Fibroblast of lung (primary cell): ENCODE results near the gene GLYATL2. TPM values are rescaled to one million over a fixed set of nuclear protein-coding genes. Genes with fewer than 3 reads are reported as not detected.

Experiments
- DNase-seq, 2 donors: peaks; one replicate each; pipeline versions ENCODE4 v3.0.0 to v3.0.0-alpha.2; 2010; ENCODE audit warnings: low read depth in 2 of 2
- H2AFZ ChIP-seq: 2 replicates; pipeline ENCODE4 v1.5.1; 2012; ENCODE audit warnings: low read length, control low read depth, inconsistent platforms
- H3K27ac ChIP-seq: 2 replicates; pipeline ENCODE4 v1.5.1; 2011; ENCODE audit warnings: low read length, control low read depth; ENCODE audit not compliant: insufficient read depth
- H3K27me3 ChIP-seq: 2 replicates; pipeline ENCODE4 v1.5.1; 2011; ENCODE audit warnings: mild to moderate bottlenecking, low read length; ENCODE audit not compliant: control insufficient read depth, insufficient read depth
- H3K36me3 ChIP-seq: 2 replicates; pipeline ENCODE4 v1.5.1; 2011; ENCODE audit warnings: low read length; ENCODE audit not compliant: control insufficient read depth, insufficient read depth
- H3K4me1 ChIP-seq: 2 replicates; pipeline ENCODE4 v1.5.1; 2011; ENCODE audit warnings: low read length; ENCODE audit not compliant: control insufficient read depth, insufficient read depth; ENCODE audit errors: extremely low read depth
- H3K4me2 ChIP-seq: 2 replicates; pipeline ENCODE4 v1.5.1; 2011; ENCODE audit warnings: low read length, control low read depth; ENCODE audit not compliant: insufficient read depth; ENCODE audit errors: extremely low read depth
- H3K4me3 ChIP-seq, 4 experiments: fragments of 200-600 bp in 1 of 4; sonication (generic) in 1 of 4; replicated peaks in 1 of 4; 2 replicates each; pipeline ENCODE4 v1.5.1; 2011 to 2016; ENCODE audit warnings: low read length in 4 of 4, low read depth in 3 of 4, mild to moderate bottlenecking in 3 of 4, control low read depth in 2 of 4, inconsistent platforms in 1 of 4, mixed read lengths in 1 of 4; ENCODE audit not compliant: insufficient read depth in 1 of 4; ENCODE audit errors: control extremely low read depth in 1 of 4
- H3K79me2 ChIP-seq: 2 replicates; pipeline ENCODE4 v1.5.1; 2012; ENCODE audit warnings: mild to moderate bottlenecking, low read length, inconsistent platforms; ENCODE audit not compliant: control insufficient read depth, insufficient read depth
- H3K9ac ChIP-seq: 2 replicates; pipeline ENCODE4 v1.5.1; 2011; ENCODE audit warnings: mild to moderate bottlenecking, low read length, control low read depth; ENCODE audit not compliant: insufficient read depth
- H3K9me3 ChIP-seq: 2 replicates; pipeline ENCODE4 v1.5.1; 2012; ENCODE audit warnings: low read depth, low read length; ENCODE audit not compliant: control insufficient read depth, insufficient read depth
- H4K20me1 ChIP-seq: 2 replicates; pipeline ENCODE4 v1.5.1; 2011; ENCODE audit warnings: low read length; ENCODE audit not compliant: control insufficient read depth, insufficient read depth; ENCODE audit errors: extremely low read depth
- CTCF ChIP-seq, 2 donors: IDR thresholded peaks in 1 of 2; conservative IDR thresholded peaks in 1 of 2; 1 replicate in 1 of 2; 2 replicates in 1 of 2; pipeline ENCODE4 v1.5.1; 2011 to 2012; ENCODE audit warnings: low read length in 2 of 2, control low read depth in 1 of 2, inconsistent platforms in 1 of 2, low read depth in 1 of 2, mild to moderate bottlenecking in 1 of 2
- EZH2 ChIP-seq: IDR thresholded peaks from 2 replicates; pipeline ENCODE4 v1.5.1; 2012; ENCODE audit warnings: low read length, control low read depth, mild to moderate bottlenecking; ENCODE audit errors: missing control alignments
- polyA minus RNA-seq: library from RNA; depleted of rRNA, polyadenylated mRNA; stranded (reverse); fragments of >200 nt; gene quantifications from 2 replicates; pipeline ENCODE4 v1.2.3, GENCODE V29; 2011; ENCODE audit warnings: low replicate concordance
- polyA plus RNA-seq, 2 donors: library from polyadenylated mRNA; depleted of rRNA in 1 of 2; stranded (reverse) in 1 of 2; unstranded in 1 of 2; fragments of >200 nt; gene quantifications; 2 replicates each; pipeline ENCODE4 v1.2.1, GENCODE V29; 2011 to 2012; ENCODE audit warnings: missing spikeins in 1 of 2
- total RNA-seq: library from RNA; depleted of rRNA; stranded (reverse); fragments of >200 nt; gene quantifications from 2 replicates; pipeline ENCODE4 v1.2.1, GENCODE V29; 2014

The GLYATL2 gene, protein sequence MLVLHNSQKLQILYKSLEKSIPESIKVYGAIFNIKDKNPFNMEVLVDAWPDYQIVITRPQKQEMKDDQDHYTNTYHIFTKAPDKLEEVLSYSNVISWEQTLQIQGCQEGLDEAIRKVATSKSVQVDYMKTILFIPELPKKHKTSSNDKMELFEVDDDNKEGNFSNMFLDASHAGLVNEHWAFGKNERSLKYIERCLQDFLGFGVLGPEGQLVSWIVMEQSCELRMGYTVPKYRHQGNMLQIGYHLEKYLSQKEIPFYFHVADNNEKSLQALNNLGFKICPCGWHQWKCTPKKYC
- 0.26 and 1.3 TPM in 2 replicates for total RNA-seq
- 1.2 and 2.0 TPM in 2 replicates for polyA plus RNA-seq
- 0.53 and 1.8 TPM in 2 replicates for polyA plus RNA-seq (2012)
- polyA minus RNA-seq = not detected in 2 replicates

GRCh38 chr11:58844361-58845005 lies at the start of gene GLYATL2:
Gene GLYATL2 (minus strand): TSS chr11:58844704. CDS start chr11:58839612, 5,092 bp downstream.
- Histone ChIP-seq H3K4me3 (no peak within 1 kb of the TSS), H3K4me1 (no peaks in the 10 kb centered on the region), H4K20me1 (no peaks in the 10 kb centered on the region), H3K9ac (no peak within 1 kb of the TSS), H3K27ac (no peak within 1 kb of the TSS), H3K36me3 (no peaks in the 10 kb centered on the region), H3K9me3 (no peaks in the 10 kb centered on the region), H3K4me2 (no peak within 1 kb of the TSS), H2AFZ (no peak within 1 kb of the TSS), H3K27me3 (no peaks in the 10 kb centered on the region), H3K79me2 (no peaks in the 10 kb centered on the region)
- DNase-seq = no peak
- TF ChIP-seq EZH2 (no peak), CTCF (conservative IDR thresholded peaks at IDR 0.05 in 1 of 2, IDR thresholded peaks at IDR 0.05 in 1 of 2; ENCODE audit: low read depth in 1 of 2, low read length in 2 of 2) (no peak)

GRCh38 chr11:58893899-58894298 lies 49.4 kb upstream of the GLYATL2 start:
- Histone ChIP-seq H3K36me3 (no peaks in the 10 kb centered on the region), H3K9me3 (no peaks in the 10 kb centered on the region), H4K20me1 (no peaks in the 10 kb centered on the region), H3K4me2 (no peak overlapping the region), H3K4me3 (no peak overlapping the region), H3K9ac (no peak overlapping the region), H3K4me1 (no peaks in the 10 kb centered on the region), H3K27me3 (no peaks in the 10 kb centered on the region), H2AFZ (no peak overlapping the region), H3K27ac (no peak overlapping the region), H3K79me2 (no peaks in the 10 kb centered on the region)
- no peak for DNase-seq
- TF ChIP-seq EZH2 = no peak
- TF ChIP-seq CTCF (conservative IDR thresholded peaks at IDR 0.05 in 1 of 2, IDR thresholded peaks at IDR 0.05 in 1 of 2; ENCODE audit: low read depth in 1 of 2, low read length in 2 of 2) = no peak

DNA sequence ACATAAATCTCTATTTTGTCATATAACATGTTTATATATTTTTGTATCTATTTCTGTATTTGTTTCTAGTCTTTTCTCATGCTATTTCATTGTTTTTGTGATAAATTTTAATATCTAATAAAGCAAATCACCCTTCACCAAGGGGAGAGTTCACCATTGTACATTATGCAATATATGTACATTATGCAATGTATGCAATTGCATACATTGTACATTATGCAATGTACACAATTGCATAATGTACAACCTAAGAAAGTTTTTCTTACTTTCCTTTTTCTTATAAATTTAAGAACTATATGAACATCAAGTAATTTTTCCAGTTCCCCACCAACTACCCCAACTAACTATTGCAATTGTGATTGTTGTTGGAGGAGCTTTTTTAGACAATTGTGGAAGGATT lies 44.1 kb upstream of the GLYATL2 start:
- Histone ChIP-seq H4K20me1 (no peaks in the 10 kb centered on the region), H3K79me2 (no peaks in the 10 kb centered on the region), H2AFZ (no peak overlapping the region), H3K27me3 (no peaks in the 10 kb centered on the region), H3K4me2 (no peak overlapping the region), H3K4me3 (no peak overlapping the region), H3K27ac (no peak overlapping the region), H3K9ac (no peak overlapping the region), H3K9me3 (no peaks in the 10 kb centered on the region), H3K4me1 (no peaks in the 10 kb centered on the region), H3K36me3 (no peaks in the 10 kb centered on the region)
- no peak for DNase-seq
- TF ChIP-seq CTCF (conservative IDR thresholded peaks at IDR 0.05 in 1 of 2, IDR thresholded peaks at IDR 0.05 in 1 of 2; ENCODE audit: low read depth in 1 of 2, low read length in 2 of 2) (no peak), EZH2 (no peak)
